GM19467 (cell line): ENCODE data around the gene CRYZL1.

ENCODE experiments used
- ATAC-seq: cut with Tn5 transposase; IDR thresholded peaks from one replicate; pipeline ENCODE4 v1.9.1; 2021; ENCODE audit warnings: mild to moderate bottlenecking, moderate library complexity; ENCODE audit not compliant: unreplicated experiment

Gene CRYZL1

GRCh38 chr21:33566514-33566913 is 75.0 kb downstream of the CRYZL1 start:
- no peak for ATAC-seq

DNA sequence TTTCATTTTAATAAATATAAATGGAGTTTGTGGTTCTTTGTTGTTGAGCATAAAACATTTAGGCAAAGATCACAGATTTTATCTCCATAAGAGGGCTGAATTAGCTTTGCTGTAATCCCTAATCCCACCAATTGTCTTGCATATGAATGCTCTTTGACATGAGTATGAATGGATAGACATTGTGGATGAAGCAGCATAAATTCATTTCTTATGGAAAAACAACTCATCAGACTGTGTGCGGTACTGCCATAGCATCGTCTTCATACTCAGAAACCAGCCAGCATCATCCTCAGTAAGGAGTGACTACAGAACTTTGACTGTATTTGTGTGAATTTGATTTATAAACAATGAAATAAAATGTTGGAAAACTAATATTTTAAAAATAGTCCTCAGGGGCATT is 79.2 kb downstream of the CRYZL1 start:
- ATAC-seq = no peak

DNA sequence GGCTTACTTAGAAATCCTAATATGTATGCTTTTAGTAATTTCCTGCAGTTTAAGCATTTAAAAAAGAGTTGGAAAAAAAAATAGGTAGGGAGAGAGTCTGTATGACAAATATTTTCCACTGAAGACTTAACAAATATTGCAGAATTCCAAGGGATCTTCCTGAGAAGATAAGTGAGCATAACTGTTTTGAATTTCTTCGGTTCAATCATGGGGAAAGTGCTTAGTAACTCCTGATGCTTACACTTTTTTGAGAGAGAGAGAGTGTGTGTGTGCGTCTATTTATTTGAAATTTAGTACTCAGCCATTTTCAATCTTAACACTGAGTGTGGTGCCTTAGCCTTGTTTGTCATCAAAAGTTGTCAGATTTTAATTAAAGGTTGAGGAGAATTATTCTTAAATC is 80.2 kb downstream of the CRYZL1 start:
- ATAC-seq = no peak

DNA sequence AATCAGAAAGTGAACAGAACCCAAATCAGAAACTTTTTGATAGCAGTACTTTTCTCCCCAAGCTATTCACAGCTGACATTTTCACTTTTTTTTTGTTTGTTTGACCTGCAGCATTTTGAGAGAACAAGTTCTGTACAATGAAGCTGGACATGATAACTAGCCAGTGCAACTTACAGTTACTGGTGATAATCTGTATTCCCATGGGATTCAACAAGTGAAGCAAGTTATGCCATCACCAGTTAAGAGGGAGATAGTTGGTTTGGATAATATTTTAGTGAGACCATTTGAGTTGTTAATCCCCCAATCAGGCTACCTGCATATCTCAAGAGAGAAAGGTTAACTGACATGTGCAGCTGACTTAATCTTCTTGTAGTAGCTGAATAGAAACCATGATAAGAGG is 80.6 kb downstream of the CRYZL1 start:
- ATAC-seq = no peak

- ATAC-seq = no peak
Measured at GRCh38 chr21:33559813-33560212, 81.7 kb downstream of the CRYZL1 start.

DNA sequence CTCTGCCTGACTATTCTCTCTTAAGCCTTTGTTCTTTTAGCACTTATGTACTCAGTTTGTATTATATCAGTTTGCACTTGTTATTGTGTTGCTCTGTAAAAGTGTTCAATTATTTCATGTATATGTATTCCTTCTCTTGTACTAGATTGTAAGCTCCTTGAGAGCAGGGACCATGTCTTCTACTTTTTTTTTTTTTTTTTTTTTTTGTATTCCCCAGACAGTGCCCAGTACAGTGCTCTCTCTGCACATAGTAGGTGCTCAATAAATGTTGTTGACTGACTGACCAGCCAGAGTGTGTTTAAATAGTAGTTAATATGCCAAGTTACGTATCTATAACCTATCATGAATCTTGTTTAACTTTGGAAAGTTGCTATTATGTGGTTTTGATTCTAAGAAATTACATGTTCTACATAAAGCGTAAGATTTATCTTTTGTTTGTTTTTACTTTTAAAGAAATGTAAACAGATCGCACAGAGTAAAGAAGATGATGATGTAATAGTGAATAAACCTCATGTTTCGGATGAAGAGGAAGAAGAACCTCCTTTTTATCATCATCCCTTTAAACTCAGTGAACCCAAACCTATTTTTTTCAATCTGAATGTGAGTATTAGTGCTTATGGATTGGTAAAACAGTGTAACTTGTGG is 82.6 kb downstream of the CRYZL1 start:
- no peak for ATAC-seq

DNA sequence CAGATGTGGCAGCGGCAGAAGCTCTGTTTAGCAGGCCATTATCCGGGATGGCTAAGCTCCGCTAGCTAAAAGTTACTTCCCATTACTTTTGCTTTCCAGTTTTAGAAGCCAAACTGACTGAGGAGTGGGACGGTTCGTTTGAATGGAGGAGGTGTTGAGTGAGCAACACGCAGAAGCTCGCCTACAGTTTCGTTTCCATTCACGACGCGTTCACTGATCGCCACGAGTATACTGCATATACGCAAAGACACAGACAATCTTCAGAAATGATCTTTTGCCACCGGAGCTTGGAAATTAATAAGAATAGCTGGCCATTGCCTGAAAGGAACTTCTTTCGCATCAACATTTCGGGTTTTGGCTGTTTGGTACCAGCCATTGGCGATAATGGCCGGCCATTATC is 84.1 kb downstream of the CRYZL1 start:
- no peak for ATAC-seq

DNA sequence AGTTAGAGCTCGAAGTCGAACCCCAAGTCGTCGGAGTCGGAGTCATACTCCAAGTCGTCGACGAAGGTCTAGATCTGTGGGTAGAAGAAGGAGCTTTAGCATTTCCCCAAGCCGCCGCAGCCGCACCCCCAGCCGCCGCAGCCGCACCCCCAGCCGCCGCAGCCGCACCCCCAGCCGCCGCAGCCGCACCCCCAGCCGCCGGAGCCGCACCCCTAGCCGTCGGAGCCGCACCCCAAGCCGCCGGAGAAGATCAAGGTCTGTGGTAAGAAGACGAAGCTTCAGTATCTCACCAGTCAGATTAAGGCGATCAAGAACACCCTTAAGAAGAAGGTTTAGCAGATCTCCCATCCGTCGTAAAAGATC is 86.6 kb downstream of the CRYZL1 start:
- no peak for ATAC-seq

DNA sequence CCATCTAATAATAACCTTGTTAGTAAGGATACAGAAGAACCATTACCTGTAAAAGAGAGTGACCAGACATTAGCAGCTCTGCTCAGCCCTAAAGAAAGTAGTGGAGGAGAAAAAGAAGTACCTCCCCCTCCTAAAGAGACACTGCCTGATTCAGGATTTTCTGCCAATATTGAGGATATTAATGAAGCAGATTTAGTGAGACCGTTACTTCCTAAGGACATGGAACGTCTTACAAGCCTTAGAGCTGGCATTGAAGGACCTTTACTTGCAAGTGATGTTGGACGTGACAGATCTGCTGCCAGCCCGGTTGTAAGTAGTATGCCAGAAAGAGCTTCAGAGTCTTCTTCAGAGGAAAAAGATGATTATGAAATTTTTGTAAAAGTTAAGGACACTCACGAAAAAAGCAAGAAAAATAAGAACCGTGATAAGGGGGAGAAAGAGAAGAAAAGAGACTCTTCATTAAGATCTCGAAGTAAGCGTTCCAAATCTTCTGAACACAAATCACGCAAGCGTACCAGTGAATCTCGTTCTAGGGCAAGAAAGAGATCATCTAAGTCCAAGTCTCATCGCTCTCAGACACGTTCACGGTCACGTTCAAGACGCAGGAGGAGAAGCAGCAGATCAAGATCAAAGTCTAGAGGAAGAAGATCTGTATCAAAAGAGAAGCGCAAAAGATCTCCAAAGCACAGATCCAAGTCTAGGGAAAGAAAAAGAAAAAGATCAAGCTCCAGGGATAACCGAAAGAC is 87.1 kb downstream of the CRYZL1 start:
- no peak for ATAC-seq

- no peak for ATAC-seq
Measured at GRCh38 chr21:33552999-33553598, 88.4 kb downstream of the CRYZL1 start.

- ATAC-seq = no peak
Measured at GRCh38 chr21:33552093-33552998, 89.2 kb downstream of the CRYZL1 start.

- ATAC-seq = no peak
Measured at GRCh38 chr21:33551664-33552063, 89.9 kb downstream of the CRYZL1 start.

DNA sequence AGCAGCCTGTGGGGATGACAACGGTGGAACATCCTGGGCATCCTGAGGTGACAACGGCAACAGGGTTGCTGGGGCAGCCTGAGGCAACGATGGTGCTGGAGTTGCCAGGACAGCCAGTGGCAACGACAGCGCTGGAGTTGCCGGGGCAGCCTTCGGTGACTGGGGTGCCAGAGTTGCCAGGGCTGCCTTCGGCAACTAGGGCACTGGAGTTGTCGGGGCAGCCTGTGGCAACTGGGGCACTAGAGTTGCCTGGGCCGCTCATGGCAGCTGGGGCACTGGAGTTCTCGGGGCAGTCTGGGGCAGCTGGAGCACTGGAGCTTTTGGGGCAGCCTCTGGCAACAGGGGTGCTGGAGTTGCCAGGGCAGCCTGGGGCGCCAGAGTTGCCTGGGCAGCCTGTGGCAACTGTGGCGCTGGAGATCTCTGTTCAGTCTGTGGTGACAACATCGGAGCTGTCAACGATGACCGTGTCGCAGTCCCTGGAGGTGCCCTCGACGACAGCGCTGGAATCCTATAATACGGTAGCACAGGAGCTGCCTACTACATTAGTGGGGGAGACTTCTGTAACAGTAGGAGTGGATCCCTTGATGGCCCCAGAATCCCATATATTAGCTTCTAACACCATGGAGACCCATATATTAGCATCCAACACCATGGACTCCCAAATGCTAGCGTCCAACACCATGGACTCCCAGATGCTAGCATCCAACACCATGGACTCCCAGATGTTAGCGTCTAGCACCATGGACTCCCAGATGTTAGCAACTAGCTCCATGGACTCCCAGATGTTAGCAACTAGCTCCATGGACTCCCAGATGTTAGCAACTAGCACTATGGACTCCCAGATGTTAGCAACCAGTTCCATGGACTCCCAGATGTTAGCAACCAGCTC is 90.5 kb downstream of the CRYZL1 start:
- ATAC-seq = no peak

DNA sequence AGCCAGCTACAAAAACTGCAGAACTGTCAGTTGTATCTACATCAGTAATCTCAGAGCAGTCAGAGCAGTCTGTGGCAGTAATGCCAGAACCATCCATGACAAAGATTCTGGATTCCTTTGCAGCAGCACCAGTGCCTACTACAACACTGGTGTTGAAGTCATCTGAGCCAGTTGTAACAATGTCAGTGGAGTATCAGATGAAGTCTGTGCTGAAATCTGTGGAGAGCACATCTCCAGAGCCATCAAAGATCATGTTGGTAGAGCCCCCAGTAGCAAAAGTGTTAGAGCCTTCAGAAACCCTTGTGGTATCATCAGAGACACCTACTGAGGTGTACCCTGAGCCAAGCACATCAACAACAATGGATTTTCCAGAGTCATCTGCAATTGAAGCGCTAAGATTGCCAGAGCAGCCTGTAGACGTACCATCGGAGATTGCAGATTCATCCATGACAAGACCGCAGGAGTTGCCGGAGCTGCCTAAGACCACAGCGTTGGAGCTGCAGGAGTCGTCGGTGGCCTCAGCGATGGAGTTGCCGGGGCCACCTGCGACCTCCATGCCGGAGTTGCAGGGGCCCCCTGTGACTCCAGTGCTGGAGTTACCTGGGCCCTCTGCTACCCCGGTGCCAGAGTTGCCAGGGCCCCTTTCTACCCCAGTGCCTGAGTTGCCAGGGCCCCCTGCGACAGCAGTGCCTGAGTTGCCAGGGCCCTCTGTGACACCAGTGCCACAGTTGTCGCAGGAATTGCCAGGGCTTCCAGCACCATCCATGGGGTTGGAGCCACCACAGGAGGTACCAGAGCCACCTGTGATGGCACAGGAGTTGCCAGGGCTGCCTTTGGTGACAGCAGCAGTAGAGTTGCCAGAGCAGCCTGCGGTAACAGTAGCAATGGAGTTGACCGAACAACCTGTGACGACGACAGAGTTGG is 91.4 kb downstream of the CRYZL1 start:
- no peak for ATAC-seq

- ATAC-seq = no peak
Measured at GRCh38 chr21:33546086-33546485, 95.5 kb downstream of the CRYZL1 start.

GRCh38 chr21:33544451-33545195 is 96.9 kb downstream of the CRYZL1 start:
- no peak for ATAC-seq

GRCh38 chr21:33543505-33544129 is 97.9 kb downstream of the CRYZL1 start:
- ATAC-seq = peak; percentile 14
